AG04449 (cell line): ENCODE measurements around the gene RAB26.
A peak's percentile ranks its signal among the peaks of the same experiment; 100 is the strongest.
"Not testable (repeated sequence)": the region's sequence is repeated elsewhere in the genome, so short reads cannot be mapped to it uniquely, and the experiment has no call there.

Experiments
- CTCF ChIA-PET: fragments of 350-600 bp; formaldehyde crosslinking; extraction: SDS; loops from one replicate; lab custom pipeline; 2021; ENCODE audit warnings: antibody characterized with exemption; lab: Yijun Ruan, JAX
- POLR2A ChIA-PET: fragments of 400-600, 350-600 bp; formaldehyde crosslinking; extraction: SDS; loops from one replicate; lab custom pipeline; 2020; ENCODE audit warnings: antibody characterized with exemption, inconsistent platforms; lab: Yijun Ruan, JAX
- DNase-seq: peaks from one replicate; pipeline ENCODE4 v3.0.0-alpha.2; 2010; ENCODE audit warnings: low read depth, low spot score
- H3K4me3 ChIP-seq: 2 replicates; pipeline ENCODE4 v1.5.1; 2011; ENCODE audit warnings: low read depth, mild to moderate bottlenecking, control low read depth, low read length
- TF ChIP-seq, protein P1 (sequence below): IDR thresholded peaks from one replicate; pipeline ENCODE4 v1.5.1; 2011; ENCODE audit warnings: mild to moderate bottlenecking, moderate library complexity, low read length, control low read depth, inconsistent platforms; ENCODE audit not compliant: insufficient read depth; ENCODE audit errors: missing control alignments

RAB26 gene

DNA sequence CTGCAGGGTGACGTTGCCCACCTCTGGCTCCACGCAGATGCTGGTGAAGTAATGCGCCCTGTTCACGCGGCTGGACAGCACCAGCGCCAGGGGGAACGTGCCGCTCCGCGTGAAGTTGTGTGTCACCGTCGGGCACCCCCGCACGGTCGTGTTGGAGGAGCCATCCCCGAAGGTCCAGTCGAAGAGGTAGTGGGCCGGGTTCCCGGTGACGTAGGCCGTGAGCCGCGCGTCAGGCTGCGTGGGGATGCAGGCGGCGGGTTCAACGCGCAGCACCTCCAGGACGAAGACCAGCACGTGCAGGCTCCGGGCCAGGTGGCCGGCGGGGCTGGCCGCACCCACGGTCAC lies 37.4 kb upstream of the RAB26 start:
- POLR2A ChIA-PET, CTCF ChIA-PET, H3K4me3 ChIP-seq, DNase-seq: not testable (repeated sequence)

DNA sequence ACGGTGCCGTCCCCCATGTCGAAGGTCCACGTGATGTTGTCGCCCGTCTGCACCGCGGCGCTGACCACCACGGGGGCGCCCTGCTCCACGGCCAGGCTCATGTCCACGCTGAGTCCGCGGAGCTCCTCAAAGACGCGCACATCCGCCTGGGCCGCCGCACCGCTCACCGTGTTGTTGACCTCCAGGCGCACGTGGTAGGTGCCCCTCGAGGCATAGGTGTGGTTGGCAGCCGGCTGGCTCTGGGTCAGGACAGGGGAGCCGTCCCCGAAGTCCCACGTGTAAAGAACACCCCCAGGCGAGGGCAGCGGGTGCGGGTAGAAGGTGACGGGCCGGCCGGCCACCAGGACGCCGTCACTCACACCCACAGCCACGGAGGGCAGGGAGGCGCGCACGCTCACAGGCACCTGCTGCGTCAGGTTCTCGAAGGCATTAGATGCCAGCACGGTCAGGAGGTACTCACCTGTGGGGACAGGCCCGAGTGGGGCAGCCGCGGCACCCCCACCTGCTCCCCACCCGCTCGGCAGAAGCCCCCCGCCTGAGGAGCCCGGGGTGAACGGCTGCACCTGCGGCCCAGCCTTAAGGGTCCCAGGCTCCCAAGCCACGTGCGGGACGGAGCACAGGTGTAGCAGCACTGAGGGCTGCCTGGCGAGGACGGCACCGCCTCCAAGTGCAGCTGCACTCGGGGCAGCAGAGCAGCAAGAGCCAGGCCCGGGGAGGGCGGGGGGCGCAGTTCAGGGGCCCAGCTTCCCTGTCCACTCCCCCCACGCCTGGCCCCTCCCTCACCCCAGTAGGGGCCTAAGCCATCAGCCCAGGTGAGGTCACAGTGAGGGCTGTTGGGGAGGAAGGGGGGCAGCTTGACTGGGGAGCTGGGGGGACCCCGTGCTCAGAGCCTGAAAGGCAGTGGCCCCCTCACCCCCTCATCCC lies 36.8 kb upstream of the RAB26 start:
- DNase-seq, CTCF ChIA-PET, H3K4me3 ChIP-seq, POLR2A ChIA-PET: not testable (repeated sequence)

DNA sequence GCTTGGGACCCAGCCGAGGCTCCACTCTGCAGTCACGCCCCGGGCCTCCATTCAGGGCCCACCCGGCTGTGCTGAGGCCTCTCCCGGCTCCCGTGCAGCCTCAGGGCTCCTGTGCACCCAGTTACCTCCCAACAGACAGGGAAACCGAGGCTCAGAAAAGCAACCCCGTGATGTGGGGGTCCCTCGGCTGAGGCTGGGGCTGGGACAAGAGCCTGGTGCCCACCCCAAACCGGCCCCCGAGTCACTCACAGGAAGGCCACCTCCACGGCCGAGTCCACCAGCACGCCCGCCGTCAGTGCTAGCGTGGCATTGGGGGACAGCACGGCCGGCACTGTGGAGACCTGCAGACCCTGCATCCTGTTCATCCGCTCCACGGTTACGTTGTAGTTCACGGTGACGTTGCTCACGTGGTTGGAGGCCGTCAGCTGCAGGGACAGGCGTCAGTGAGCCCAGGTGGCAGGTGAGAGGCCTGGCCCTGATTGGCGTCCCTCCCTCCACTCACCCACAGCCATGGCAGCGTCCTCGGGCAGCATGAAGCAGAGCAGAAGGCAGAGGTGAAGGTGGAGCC lies 35.8 kb upstream of the RAB26 start:
- H3K4me3 ChIP-seq, CTCF ChIA-PET, POLR2A ChIA-PET: not testable (repeated sequence)

DNA sequence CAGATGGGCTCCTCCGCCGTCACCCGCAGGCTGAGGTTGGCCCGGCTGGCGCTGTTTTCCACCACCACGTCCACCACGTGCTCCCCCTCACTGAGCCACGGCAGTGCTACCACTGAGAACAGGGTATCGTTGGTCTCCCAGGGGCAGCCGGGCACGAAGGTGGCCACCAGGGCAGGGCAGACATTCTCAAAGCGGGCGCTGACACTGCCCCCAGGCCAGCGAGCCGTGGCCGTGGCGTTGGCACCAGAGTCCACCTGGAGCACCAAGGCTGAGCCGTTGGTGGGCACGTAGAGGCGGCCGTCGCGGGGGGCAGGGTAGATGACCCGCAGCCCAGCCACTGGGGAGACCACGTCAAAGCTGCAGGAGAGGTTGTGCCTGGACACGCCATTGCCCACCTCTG lies 34.2 kb upstream of the RAB26 start:
- DNase-seq, CTCF ChIA-PET: not testable (repeated sequence)

More for the DNA sequence above, 35.8 kb upstream of the RAB26 start:
- DNase-seq: not testable (repeated sequence)

DNA sequence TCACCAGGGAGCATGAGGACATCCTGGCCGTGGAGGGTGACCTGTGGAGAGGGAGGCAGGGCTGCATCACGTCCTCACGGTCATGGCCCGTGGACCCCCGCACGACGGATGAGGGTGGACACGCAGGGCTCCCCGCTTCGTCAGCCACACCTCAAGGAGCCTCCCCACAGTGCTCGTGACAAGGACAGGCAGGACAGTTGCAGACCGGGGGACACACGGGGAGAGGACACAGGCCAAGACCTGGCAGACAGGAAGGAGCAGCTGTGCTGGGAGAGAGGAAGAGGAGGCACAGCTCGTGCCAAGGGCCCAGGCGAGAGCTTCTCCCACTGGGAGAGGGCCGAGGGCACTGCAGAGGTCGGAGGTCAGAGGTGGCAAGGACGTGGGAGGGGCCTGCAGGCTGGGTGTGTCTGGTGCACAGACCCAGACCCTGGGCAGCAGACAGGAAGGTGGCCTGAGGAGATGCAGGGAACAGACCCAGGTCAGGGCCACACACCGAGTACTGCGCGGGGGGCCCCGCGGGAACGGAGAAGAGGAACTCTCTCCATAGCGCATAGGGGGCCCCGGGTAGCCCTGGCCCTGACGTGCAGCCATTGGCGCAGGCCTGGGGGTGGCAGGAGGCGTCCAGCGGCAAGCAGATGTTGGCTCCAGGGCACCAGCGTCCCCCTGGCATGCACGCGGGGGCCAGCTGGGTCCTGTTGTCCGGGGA lies 33.4 kb upstream of the RAB26 start:
- DNase-seq, POLR2A ChIA-PET, H3K4me3 ChIP-seq, CTCF ChIA-PET: not testable (repeated sequence)

More for the DNA sequence above, 34.2 kb upstream of the RAB26 start:
- POLR2A ChIA-PET, H3K4me3 ChIP-seq: not testable (repeated sequence)

DNA sequence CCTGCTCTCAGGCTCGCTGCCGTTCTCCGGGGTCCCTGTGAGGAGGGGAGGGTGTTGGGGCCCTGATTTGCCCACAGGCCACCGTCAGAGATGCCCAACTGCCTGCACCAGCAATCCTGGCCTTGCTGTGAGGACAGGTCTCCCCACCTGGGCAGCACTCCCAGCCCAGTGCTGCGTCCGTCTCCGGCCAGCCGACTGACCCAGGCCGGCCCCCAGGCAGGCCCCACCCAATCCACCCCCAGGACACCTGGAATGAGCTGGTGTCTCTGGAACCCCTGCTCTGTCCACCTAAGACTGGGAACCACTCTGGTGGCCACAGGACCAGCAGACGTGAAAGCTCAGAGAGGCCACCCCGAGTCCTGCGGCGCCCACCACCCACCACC lies 32.8 kb upstream of the RAB26 start:
- POLR2A ChIA-PET: no interaction called here
- no peak overlapping the region for H3K4me3 ChIP-seq
- TF ChIP-seq, protein P1, sequence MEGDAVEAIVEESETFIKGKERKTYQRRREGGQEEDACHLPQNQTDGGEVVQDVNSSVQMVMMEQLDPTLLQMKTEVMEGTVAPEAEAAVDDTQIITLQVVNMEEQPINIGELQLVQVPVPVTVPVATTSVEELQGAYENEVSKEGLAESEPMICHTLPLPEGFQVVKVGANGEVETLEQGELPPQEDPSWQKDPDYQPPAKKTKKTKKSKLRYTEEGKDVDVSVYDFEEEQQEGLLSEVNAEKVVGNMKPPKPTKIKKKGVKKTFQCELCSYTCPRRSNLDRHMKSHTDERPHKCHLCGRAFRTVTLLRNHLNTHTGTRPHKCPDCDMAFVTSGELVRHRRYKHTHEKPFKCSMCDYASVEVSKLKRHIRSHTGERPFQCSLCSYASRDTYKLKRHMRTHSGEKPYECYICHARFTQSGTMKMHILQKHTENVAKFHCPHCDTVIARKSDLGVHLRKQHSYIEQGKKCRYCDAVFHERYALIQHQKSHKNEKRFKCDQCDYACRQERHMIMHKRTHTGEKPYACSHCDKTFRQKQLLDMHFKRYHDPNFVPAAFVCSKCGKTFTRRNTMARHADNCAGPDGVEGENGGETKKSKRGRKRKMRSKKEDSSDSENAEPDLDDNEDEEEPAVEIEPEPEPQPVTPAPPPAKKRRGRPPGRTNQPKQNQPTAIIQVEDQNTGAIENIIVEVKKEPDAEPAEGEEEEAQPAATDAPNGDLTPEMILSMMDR: no peak
- no peak for DNase-seq
- CTCF ChIA-PET: no interaction called here

DNA sequence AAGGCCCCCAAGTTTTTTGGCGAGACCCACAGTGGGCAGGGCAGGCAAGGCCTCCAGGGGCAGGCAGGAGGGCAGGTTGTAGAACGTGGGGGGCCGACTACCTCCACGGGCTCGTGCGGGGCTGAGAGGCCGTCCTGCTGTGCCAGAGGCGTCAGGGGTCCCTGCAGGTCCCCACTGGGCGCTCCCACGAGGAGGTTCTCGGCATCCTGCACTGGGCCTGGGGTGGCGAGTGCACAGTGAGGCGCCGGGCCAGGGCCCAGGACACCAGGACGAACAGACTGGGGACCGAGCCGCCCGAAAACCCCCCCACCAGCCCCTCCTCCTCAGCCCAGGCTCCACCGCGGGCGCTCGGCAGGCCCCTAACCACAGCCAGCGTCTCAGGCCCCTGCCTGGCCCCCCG lies 32.0 kb upstream of the RAB26 start:
- CTCF ChIA-PET, H3K4me3 ChIP-seq, POLR2A ChIA-PET, DNase-seq: not testable (repeated sequence)

DNA sequence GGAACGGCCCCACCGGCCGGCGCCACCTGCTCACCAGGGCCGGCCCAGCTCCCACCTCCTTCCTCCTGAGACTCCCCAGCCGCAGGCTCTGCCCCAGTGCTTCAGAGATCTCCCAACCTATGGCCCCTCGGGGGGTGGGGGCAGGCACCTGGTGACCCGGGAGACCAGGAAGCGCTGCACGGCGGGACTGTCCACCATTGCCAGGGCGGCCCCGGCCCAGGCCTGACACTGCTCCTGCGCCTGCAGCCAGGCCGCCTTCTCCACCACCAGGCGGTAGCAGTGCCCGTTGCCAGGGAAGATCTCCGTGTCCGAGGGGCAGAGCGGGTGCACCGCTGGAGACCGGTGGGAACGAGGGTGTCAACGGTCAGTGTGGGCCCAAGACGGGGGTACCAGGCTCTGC lies 31.1 kb upstream of the RAB26 start:
- DNase-seq, CTCF ChIA-PET, POLR2A ChIA-PET, H3K4me3 ChIP-seq: not testable (repeated sequence)

DNA sequence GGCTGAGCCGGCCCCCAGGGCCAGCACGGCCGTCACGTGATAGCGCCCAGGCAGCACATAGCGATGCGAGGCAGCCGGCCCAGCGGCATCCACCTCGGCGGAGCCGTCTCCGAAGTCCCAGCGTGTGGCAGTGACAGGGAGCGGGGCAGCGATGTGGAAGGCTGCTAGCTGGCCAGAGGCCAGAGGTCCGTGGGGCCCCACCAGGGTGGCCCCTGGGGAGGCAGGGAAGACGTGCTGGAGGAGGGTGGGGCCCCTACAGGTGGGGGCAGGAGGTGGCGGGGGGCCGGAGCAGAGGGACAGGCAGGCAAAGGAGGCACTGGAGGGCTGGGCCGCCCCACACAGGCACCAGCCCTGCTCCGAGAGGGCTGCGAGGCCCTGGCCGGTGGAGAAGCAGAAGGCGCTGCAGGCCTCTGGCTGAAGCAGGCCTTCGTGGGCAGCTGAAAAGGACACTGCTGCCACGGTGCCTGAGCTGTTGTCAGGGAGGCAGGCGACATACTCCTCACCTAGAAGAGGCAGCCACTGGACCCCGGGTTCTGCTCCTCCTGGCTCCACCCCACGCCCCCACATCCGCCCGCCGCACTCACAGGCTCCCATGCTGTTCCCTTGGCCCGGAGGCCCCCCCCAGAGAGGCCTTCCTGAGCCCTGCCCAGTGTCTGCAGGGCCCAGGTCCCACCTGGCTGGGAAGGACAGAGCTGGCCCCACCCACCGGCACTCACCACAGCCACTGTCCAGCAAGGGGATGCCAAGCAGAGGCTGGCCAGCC lies 30.3 kb upstream of the RAB26 start:
- CTCF ChIA-PET, H3K4me3 ChIP-seq, POLR2A ChIA-PET, DNase-seq: not testable (repeated sequence)

DNA sequence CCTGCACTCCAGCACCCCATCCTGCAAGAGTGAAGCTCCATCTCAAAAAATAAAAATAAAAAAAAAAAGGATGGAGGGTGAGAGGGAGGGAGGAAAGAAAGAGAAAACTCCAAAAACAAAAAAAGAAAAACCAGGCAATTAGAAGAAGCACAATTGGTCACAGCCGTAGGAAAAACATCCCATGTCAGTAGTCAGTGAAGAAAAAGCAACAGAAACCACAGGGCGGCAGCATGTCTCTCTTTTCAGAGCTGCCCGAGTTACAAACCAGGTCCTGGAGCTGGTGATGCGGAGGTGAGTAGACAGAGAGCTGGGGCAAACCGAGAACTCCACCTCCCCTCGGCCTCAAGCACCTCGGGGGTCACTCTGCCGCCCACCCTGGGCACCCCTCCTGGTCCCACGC lies 27.1 kb upstream of the RAB26 start:
- CTCF ChIA-PET: interaction anchor here (1.5 to 2.9 kb wide), 2 partner anchors 19 to 24 kb away, joined by 3 to 16 read pairs; no protein-coding TSS in a partner anchor
- TF ChIP-seq, protein P1: peak; percentile 19
- POLR2A ChIA-PET: interaction anchor here (2.0 kb wide), 1 partner anchor 34 kb away, joined by 6 read pairs; the partner anchor contains the start of gene TRAF7
- DNase-seq, H3K4me3 ChIP-seq: not testable (repeated sequence)
